Measurements from ENCODE around the gene PARD6G.

The PARD6G gene

DNA sequence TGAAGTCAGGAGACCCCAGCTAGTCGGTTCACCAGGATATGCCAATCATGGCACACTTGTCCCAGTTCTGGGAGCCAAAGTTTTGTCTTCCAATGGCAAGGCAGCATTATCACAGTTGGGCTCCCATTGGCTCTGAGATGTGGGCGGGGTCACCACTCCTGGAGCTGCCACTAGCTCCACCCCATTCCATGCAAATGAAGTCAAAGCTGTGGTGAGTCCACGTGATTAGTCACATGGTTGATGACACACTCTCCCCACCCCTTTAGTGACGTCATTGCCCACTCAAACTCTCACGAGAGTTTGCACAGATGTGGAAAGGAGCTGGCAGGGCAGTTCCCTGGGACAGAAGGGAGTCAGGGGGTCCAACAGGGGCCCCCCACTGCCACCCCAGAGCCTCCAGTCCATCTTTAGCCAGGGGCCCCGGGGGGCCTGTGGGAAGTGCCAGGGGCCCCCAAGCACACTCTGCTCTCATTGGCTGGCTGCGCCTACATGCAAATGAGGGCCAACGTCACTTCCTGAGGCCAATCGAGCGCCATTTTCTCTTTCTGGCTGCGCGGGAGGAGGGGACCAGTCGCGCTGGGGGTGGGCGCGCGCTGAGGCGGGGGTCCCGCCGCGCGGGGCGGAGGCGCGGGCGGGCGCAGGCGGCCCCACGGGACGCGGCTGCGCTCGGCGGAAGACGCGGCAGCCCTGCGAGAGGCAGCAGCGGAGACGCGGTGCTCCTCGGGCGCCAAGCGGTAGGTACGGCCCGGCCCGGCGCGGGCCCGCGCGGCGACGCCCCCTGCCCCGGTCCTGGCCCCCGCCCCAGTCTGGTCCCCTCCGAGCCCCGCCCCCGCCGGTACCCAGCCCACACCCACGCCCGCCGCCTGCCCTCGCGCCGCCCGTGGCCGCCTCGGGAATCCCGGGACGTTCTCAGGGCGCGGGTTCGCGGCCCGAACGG lies 138.3 kb downstream of the PARD6G start, which contains the start of gene ADNP2:
Gene ADNP2 (plus strand): TSS at position 524 of the 937 bp plus-strand sequence. CDS start 8,281 bp downstream, outside the sequence.
- ChIA-PET CTCF (interaction anchor here (1.2 kb wide), 1 partner anchor 142 kb away, joined by 3 read pairs; no protein-coding TSS in a partner anchor), POLR2A (interaction anchor here (1.1 to 1.3 kb wide), 2 partner anchors 39 to 76 kb away, joined by 3 to 4 read pairs; no protein-coding TSS in a partner anchor)
- peak; percentile 85 for DNase-seq (ENCODE audit: extremely low spot score)
- TF ChIP-seq, protein P1, sequence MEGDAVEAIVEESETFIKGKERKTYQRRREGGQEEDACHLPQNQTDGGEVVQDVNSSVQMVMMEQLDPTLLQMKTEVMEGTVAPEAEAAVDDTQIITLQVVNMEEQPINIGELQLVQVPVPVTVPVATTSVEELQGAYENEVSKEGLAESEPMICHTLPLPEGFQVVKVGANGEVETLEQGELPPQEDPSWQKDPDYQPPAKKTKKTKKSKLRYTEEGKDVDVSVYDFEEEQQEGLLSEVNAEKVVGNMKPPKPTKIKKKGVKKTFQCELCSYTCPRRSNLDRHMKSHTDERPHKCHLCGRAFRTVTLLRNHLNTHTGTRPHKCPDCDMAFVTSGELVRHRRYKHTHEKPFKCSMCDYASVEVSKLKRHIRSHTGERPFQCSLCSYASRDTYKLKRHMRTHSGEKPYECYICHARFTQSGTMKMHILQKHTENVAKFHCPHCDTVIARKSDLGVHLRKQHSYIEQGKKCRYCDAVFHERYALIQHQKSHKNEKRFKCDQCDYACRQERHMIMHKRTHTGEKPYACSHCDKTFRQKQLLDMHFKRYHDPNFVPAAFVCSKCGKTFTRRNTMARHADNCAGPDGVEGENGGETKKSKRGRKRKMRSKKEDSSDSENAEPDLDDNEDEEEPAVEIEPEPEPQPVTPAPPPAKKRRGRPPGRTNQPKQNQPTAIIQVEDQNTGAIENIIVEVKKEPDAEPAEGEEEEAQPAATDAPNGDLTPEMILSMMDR (IDR thresholded peaks at IDR 0.05; ENCODE audit: control extremely low read depth, extremely low read depth, low read depth, missing control alignments), result no peak

DNA sequence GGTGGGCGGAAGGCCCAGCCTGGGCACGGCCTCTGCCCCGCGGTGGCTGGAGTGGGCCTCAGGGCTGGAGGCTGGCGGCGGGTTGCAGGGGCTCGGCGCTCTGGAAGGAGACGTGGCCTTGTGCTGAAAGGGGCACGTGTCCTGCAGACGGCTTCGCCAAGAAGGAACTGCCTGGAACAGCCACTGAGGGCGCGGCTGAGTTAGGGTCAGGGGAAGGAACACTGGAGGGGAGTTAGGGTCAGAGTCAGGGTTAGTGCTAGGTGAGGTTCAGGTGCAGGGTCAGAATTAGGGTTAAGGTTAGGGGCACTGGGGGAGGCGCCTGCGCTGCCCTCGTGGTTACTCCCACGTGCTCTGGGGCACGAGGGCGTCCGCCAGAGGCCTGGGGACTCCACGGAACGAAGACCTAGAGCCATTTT lies 139.2 kb downstream of the PARD6G start:
- POLR2A ChIA-PET, result interaction anchor here (1.1 to 1.3 kb wide), 2 partner anchors 40 to 75 kb away, joined by 3 to 4 read pairs; no protein-coding TSS in a partner anchor
- TF ChIP-seq, protein P1 (IDR thresholded peaks at IDR 0.05; ENCODE audit: control extremely low read depth, extremely low read depth, low read depth, missing control alignments), result no peak
- CTCF ChIA-PET, result no interaction called here
- DNase-seq (ENCODE audit: extremely low spot score), result no peak

DNA sequence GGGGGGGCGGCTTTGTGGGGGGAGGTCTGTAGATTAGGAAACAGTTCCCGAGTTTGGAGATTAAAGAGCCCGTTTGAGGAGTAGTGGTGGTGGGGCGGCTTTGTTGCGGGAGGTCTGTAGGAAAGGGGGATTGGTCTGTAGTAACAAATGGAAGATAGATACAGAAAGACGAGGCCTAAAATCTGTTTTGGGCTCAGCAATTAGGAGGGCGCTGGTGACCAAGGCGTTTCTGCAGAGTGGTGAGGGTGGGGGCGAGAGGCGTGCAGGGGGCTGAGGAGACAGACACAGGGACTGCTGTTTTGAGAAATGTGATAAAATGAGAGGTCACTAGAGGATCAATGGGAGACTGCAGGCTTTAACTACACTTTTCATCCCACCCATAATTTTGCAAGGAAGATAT lies 139.9 kb downstream of the PARD6G start:
- CTCF ChIA-PET, result no interaction called here
- no peak for DNase-seq (ENCODE audit: extremely low spot score)
- TF ChIP-seq, protein P1 (IDR thresholded peaks at IDR 0.05; ENCODE audit: control extremely low read depth, extremely low read depth, low read depth, missing control alignments), result no peak
- POLR2A ChIA-PET, result no interaction called here

Data from GM10248 (cell line).